Activated T-cell treated with anti-CD3 and anti-CD28 coated beads for 48 hours (primary cell): Measurements from ENCODE around the gene BTBD18.

Source experiments
- DNase-seq: peaks from one replicate; pipeline ENCODE4 v3.0.0-alpha.2; 2020; ENCODE audit warnings: low read depth

Gene BTBD18

DNA sequence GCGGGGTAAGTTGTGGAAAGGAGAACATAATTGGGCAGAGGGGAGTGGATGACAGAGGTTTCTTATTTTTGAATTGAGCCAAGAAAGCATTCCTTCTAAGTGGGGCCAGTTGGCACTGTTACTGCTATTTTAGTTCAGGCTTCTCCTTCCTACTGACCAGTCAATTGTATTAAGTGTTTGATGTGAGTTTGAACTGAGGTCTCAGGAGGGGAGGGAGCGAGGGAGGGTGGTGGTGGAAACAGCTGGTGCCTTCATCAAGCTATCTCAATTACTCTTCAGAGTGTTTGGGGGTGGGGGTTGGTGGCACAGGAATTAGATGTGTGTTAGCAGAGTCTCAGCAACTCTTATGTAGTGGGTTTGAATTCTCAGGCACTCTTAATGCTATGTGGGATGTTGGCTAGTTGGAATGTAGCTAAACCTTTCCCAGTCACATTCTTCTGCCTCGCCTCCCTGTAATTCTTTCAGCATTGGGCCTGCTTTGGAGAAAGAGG, 24.5 kb upstream of the BTBD18 start:
- DNase-seq, result no peak

DNA sequence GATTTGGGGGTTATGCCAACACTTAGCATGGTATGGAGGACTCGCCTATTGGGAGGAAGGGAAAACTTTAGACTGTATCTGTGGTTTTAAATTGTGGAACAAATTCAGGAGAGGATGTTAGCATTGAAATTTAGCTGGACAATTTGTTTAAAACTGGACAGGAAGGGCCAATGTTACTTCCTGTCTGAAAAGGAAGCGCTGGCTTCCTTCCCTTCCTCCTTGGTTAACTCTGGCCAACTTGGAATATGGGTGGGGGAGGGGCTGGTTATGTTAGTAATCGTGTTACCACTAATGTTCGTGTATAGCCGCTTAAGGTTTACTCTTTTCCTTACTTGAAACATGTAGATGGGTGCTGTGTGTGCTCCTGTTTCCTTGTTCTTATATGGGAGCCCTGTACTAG, 23.9 kb upstream of the BTBD18 start:
- no peak for DNase-seq

DNA sequence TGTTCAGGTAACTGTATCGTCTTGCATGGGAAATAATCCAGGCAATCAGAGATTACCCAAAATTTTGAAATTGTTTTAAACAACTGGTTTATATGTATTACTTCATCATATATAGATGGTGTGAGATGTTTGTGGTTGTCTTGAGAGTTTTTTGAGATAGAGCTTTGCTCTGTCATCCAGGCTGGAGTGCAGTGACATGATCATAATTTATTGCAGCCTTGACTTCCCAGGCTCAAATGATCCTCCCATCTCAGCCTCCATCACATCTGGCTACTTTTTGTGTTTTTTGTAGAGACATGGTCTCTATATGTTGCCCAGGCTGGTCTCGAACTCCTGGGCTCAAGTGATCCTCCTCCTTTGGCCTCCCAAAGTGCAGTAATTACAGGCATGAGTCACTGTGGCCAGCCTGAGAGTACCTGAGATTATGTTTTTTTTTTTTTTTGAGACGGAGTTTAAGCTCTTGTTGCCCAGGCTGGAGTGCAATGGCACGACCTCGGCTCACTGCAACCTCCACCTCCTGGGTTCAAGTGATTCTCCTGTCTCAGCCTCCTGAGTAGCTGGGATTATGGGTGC, 21.5 kb upstream of the BTBD18 start:
- DNase-seq, result no peak

DNA sequence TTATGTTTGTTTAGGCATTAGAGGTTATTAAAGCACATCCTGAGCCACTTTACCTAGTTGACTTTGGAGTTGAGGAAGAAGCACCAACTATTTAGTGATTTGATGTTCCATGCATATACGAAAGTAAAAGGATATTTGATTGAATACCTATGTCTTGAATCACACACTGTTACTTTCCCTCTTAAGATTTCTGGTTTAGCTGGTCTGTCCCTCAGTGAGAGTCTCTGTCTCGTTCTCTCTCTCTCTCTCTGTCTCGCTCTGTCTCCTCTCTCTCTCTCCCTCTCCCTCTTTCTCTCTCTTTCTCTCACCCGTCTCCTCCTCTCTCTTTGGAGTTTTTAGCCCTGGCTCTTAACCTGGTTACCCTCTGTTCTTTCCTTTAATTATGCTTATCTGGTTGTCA, 20.9 kb upstream of the BTBD18 start:
- DNase-seq, result no peak

DNA sequence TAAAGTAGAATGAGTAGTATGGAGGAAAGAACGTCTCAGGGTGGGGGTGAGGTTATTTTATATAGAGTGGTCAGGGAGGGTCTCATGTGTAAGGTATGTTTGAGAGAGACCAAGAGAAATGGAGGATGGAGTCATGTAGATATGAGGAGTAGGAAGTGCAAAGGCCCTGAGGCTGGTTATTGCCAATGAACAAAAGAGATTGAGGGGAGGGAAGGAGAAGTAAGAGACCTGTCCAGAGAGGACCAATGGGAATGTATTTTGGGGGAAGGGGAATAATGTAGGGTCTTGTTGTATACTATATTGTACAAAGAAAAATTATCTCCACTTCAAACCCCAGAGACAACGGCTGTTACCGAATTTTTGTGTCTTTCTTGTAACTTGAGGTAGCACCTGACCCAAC, 19.7 kb upstream of the BTBD18 start:
- DNase-seq, result no peak

DNA sequence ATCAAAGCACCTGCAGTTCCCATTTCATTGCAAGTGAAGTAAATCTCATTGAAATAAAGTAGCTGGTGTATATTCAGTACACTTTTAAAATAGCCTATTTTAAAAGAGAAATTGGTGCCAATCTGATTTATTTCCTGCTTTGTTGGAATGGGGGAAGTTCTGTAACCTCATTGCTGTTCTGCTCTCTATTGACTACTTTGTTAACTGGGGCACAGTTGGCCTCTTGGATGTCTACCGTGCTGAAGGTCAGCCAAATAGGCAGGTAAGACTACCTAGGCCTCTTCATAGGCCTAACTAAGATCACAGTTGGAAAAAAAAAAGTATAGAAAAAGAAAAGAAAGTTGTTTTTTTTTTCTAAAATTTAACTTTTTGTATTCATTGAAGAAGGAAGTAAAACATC, 19.2 kb upstream of the BTBD18 start:
- no peak for DNase-seq

DNA sequence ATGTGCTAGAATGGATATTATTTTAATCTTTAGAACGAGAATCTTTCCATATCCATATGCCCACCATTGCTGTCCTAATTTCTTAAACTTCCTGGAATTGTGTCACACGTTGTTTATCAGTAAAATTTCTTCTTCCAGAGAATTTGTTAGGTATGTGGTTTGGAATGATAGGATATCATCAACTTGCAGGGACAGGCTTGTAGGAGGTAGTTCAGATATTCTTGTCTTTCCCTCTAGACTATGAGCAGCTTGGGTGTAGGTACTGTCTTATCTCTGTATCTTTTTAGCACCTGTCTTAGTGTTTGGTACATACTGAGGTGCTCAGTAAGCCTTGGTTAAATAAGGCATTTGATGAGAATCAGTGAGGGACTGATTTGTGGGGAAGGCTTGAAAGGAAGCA, 13.4 kb upstream of the BTBD18 start:
- no peak for DNase-seq

DNA sequence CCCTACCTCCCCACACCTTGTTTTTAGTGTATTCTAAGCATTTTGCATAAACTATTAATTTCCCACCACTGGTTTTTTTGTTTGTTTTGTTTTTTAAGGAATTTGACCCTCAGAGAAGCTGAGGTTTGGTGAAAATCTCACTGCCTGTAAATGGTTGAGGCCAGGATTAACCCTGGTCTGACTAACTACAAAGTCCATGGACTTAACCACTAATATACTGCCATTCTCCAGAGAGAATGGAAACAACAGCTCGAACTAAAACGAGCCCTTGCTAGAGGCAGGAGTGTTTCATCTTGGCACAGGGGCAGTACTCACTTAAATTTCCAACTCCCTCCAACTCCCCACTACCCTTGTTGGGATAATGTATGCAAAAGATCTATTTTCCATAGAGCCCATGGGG, 12.9 kb upstream of the BTBD18 start:
- no peak for DNase-seq

DNA sequence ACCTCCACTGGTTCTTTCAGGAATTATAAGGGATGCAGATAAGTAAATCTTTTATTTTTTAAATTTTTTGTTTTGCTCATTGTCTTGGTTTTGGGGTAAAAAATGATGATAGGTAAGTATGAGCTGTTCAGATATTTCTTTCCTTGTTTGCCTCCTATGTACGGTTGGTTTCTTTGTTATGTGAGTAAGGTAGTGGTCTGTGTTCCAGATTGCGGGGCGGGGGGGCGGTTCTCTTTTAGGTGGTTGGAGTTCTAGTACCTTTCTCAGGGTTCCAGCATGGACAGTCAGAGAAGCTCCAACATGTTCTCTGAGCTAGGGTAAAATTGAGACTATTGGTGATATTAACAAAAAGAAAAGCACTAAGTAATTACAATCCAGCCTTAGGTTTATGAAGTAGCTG, 12.4 kb upstream of the BTBD18 start:
- DNase-seq, result no peak

DNA sequence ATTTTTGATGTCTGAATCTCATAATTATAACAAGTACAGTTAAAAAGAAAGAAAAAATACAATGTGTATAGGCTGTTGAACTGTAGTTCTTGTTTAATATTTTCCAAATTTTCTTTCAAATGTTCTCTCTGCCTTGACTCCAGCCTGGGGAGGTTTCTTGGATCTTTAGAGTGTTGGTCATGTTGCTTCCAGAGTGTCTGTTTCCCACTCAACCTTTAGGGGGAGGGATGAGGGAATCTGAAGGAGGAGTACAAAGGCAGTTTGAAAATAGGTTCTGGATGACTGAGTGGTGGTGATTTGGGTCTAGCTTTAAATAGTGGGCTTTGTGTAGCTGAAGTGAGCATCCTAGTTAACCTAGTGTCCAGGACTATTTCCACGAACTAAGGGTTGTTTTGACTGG, 11.9 kb upstream of the BTBD18 start:
- DNase-seq, result no peak

DNA sequence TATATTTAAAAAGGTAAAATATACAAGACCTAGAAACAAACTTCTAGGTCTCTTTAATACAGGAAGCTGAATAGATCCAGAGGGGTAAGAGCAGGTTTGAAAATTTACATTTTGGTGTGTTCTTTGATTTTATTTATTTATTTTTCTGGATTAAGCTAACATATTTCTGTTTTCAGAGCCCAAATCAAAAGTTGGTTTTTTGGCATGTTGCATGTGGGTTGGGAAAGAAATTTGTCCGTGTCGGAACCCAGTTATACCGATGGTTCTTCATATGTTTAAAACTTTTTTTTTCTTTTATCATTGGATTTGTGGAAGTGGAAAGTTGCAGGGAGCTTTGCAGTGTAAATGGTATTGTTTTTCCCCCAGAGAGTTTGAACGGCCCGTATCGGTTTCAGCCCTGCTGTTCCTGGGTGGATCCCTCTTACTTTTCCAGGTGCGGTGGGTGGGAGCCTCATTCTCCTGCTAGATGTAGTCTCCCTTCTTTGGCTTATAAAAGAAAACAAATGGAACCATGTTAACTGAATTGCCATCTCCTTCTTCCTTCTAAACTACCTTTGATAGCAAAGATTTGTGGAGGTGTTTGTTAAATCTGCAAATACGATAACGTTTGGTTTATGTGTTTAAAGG, 10.7 kb upstream of the BTBD18 start:
- no peak for DNase-seq

DNA sequence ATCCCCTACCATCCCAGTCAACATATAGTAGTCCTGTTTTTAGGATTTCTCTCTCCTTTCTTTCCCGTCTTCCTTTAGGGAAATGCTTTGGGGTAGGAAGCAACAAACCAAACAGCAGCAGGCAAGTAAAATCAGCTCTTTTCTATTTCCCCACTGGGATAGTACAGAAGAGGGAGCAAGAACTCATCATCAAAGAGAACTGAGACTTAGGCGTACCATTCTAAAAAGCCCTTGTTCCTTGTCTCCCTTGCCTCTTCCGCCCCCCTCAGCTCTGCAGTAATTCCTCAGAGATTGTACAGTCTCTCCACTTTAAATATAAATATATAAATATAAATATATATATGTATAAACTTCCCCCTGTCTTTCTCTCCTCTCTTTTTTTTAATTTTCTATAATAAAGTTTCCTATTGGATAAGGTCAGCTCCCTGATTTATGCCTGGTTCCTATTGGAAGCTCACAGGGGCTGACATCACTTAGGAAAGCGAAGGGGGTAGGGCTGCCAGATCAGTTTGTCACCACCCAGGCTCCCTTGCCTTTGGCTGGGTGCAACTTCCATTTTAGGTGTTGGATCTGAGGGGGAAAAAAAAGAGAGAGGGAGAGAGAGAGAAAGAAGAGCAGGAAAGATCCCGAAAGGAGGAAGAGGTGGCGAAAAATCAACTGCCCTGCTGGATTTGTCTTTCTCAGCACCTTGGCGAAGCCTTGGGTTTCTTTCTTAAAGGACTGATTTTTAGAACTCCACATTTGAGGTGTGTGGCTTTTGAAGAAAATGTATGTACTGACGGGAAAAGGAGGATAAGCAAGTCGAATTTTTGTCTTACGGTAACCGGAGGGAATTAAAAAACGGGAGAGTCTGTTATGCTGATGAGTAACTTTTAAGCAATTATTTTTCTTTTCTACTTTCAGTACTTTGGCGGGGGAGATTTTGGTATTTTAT, 9.9 kb upstream of the BTBD18 start, which contains the start of gene CTNND1:
TSS of gene CTNND1 (plus strand) at position 502 of the 934 bp plus-strand sequence. CDS start 29,677 bp downstream, outside the sequence.
- DNase-seq, result no peak

DNA sequence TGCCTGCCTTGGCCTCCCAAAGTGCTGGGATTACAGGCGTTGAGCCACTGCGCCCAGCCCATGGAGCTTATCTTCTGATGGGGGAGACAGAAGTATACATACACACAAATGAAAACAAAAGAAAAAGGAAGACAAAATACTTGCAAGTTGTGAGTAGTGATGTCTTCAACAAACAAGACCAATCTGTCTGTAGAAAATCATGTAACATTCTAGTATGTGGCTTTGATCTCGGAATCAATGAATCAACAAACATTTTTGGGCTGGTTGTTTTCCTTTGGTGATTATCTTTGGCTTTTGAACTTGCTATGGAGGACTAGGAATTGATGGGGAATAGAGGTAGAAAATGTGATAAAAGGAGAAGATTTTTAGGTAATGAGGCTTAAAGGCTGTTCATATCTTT, 6.6 kb upstream of the BTBD18 start:
- no peak for DNase-seq

DNA sequence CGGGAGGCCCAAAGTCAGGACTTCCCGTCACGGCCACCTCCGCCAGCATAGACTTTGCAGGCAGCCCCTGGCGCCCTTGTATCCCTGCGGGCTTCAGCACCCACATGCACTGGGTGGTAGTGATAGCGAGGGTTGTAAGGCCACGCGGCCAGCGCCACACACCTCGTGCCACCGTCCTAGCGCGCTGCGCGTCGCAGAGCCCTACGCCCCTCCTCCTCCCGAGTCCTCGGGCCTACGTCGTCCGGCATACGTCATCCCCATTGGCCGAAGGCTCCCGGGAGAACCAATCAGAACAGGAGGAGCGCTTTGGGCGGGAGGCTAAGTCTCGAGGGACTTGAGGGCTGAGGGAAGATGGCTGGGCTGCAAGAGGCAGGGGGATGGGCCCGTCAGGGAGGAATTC, 1.3 kb upstream of the BTBD18 start:
- DNase-seq, result no peak

DNA sequence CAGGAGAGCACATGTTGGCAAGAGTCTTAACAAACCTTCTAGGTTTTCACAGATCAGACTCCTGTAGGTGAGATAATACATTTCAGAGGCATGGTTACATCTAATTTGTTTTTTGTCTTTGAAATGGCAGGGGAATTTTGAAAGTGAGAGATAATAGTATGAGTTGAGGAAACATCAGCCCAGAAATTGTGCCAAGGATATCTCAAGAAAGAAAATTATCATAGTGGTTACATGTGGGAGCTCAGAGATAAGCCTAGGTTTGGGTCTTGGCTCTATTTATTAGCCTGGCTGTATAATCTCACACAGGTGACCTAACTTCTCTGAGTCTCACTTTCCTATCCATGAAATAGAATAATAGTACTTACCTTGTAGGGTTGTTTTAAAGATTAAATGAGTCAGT, 443 bp downstream of the BTBD18 start:
- DNase-seq, result no peak

DNA sequence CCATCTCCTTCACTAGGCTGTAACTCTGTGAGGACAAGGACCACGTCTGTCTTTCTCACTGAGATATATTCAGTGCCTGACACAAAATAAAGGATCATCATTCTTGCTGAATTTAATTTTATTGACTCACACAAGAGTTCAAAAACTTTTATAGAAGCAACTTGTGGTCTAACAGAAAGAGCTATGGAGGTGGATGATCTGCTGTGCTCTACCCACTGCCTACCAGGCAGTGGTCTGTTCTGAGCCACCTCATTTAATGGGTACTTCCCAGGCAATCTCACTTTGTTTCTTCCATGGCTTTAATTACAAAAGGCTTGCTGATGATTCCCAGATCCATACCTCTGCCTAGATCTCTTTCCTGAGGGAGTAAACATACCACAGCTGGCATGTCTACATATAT, 4.7 kb downstream of the BTBD18 start:
- DNase-seq, result no peak

DNA sequence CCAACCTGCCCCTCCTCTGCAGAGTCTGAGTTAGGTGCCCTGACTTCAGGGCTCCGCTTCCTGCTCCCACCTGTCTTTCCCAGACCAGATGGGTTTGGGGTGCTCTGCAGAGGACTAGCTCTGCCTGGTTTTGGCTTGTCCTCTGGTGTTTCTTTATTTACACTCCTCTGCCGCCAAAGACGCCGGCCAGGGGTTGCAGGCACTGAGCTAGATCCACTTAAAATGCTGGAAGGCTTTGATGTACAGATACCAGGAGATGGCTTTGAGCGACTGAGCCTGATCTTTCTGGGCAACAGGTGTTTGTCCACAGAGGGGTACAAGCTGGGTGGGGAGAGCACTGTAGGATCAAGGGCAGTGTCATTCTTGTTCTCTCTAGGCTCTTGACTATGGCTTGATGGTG, 6.4 kb downstream of the BTBD18 start:
- no peak for DNase-seq

DNA sequence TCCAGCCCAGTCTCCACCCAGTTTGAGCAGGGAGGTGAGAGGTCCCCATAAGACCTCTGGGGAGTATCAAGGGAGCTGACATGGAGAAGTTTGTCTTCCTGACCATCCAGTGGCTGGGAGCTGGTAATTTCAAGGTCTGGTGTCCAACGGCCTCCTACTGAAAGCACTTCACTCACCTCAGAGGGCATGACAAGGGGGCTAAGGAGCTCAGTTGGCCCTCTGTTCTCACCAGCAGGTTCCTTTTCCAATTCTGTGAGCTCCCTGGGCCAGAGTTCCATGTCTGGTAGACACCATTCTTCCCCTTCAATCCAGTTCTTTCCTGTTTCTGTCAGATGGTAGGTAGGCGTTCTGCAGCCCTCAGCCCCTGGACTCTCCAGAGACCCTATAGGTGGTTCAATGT, 7.3 kb downstream of the BTBD18 start:
- DNase-seq, result no peak

DNA sequence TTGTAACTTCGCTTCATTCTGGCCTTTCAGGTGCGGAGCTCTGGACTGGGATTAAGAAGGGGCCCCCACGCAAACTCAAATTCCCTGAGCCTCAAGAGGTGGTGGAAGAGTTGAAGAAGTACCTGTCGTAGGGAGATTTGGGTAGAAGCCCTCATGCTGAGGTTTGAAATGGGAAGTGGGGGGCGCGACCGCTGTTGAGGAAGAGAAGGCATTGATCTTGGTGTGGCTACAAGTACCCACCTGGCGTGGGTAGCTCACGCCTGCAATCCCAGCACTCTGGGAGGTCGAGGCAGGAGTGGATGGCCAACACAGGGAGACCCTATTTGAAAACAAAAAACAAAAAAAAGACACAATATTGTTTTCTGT, 9.5 kb downstream of the BTBD18 start:
- DNase-seq, result no peak

DNA sequence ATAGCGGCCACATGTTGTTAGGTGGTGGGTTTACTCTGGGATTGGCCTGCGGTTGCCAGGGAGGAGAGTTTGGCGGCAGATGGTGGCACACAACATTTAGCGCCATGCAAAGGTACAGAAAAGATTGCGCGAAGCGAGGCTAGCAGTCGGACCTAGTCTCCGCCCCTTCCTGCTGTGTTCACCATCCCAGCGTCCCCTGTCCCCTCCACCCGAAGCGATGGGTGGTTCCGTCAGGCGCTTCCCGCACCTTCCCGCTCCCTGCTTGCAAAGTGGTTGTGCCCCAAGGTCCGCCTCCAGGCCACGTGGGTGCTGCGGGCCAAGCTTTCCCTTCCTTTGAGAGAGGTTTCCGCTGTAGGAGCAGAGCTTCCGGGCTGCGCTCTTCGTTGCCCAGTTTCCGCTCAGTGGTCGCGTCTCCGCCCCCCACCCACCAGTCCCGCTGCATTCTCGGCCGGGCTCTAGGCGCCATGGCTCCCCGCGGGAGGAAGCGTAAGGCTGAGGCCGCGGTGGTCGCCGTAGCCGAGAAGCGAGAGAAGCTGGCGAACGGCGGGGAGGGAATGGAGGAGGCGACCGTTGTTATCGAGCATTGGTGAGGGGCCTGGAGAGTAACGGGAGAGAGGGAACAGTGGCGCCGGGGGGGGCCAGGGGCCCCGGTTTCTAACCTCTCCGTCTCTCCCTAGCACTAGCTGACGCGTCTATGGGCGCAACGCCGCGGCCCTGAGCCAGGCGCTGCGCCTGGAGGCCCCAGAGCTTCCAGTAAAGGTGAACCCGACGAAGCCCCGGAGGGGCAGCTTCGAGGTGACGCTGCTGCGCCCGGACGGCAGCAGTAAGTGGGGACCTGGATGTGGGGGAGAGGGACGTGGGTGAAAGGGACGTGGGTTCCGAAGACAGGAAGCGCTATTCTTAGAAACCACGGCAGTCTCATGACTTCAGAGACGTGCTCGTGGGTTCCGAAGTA, 10.2 kb downstream of the BTBD18 start, which contains the start of gene SELENOH:
TSS of gene SELENOH (plus strand) at position 360 of the 955 bp plus-strand sequence. CDS start at position 465, 105 bp downstream.
- DNase-seq, result peak; percentile 94

DNA sequence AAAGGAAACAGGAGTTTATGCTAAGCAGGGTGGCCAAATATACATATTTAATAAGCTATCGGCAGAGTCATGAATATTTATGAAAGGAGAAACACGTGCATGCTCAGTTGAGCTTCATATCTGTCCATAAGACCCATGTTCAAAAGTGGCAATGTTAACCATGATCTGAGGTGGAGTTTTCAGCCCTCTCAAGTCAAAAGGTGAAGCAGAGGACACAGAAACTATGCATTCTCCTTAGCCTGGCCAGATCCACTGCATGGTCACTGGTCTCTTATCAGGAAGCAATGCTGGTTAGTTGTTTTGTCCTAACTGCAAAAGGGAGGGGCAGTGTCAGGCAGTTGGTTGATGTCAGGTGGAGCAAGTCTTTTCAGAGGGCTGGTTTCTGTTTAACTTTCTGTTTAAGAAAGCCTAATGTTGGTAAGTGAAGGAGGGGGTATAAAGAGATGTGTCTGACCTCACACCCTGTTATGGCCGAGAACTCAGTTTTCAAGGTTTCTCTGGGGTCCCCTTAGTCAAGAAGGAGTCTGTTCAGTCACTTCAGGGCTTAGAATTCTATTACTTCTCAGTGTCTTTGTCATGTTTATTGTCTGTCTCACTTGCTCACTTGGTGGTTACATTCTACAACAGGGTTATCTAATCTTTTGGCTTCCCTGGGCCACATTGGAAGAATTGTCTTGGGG, 15.9 kb downstream of the BTBD18 start:
- DNase-seq, result no peak
